Muscle layer of duodenum (tissue), 2 donors: Measurements from ENCODE around the gene UBA7.
"Not testable (repeated sequence)": the region's sequence is repeated elsewhere in the genome, so short reads cannot be mapped to it uniquely, and the experiment has no call there.

Experiments used
- H3K27ac ChIP-seq: one replicate; pipeline ENCODE4 v1.7.0; 2013; ENCODE audit warnings: mild to moderate bottlenecking, low read length
- H3K27me3 ChIP-seq: one replicate; pipeline ENCODE4 v1.7.0; 2013; ENCODE audit warnings: low read depth, mild to moderate bottlenecking, control low read depth, low read length
- H3K36me3 ChIP-seq, 2 donors: one replicate each; pipeline ENCODE4 v1.7.0; 2013; ENCODE audit warnings: low read length in 2 of 2, control low read depth in 1 of 2, mild to moderate bottlenecking in 1 of 2; ENCODE audit not compliant: insufficient read depth in 2 of 2, control insufficient read depth in 1 of 2
- H3K4me1 ChIP-seq, 2 donors: one replicate each; pipeline ENCODE4 v1.7.0; 2013; ENCODE audit warnings: low read length in 2 of 2, mild to moderate bottlenecking in 2 of 2, control low read depth in 1 of 2, moderate library complexity in 1 of 2; ENCODE audit not compliant: insufficient read depth in 2 of 2, control insufficient read depth in 1 of 2
- H3K4me3 ChIP-seq, 2 donors: one replicate each; pipeline ENCODE4 v1.7.0; 2013; ENCODE audit warnings: low read length in 2 of 2, low read depth in 1 of 2, mild to moderate bottlenecking in 1 of 2
- H3K9me3 ChIP-seq, 2 donors: one replicate each; pipeline ENCODE4 v1.7.0; 2013; ENCODE audit warnings: low read length in 2 of 2, control low read depth in 1 of 2, mild to moderate bottlenecking in 1 of 2; ENCODE audit not compliant: control insufficient read depth in 1 of 2
- donor health status: healthy.

Gene UBA7

GRCh38 chr3:49780975-49781365, 32.8 kb downstream of the UBA7 start:
- not testable (repeated sequence) for H3K9me3 ChIP-seq, H3K27me3 ChIP-seq, H3K4me3 ChIP-seq, H3K27ac ChIP-seq
- Histone ChIP-seq H3K4me1 (peaks cover 4 to 31% of the 10 kb centered on the region in 2 donors), H3K36me3 (peaks cover 0 to 12% of the 10 kb centered on the region in 2 donors)

GRCh38 chr3:49780080-49780974, 33.4 kb downstream of the UBA7 start:
- H3K4me1 ChIP-seq, result peaks cover 4 to 34% of the 10 kb centered on the region in 2 donors
- no peaks in the 10 kb centered on the region for H3K9me3 ChIP-seq
- H3K4me3 ChIP-seq, result no peak overlapping the region
- no peaks in the 10 kb centered on the region for H3K27me3 ChIP-seq
- no peak overlapping the region for H3K27ac ChIP-seq
- H3K36me3 ChIP-seq, result peaks cover 0 to 12% of the 10 kb centered on the region in 2 donors

- Histone ChIP-seq H3K27me3 (no peaks in the 10 kb centered on the region), H3K36me3 (peaks cover 0 to 12% of the 10 kb centered on the region in 2 donors), H3K27ac (no peak overlapping the region), H3K9me3 (no peaks in the 10 kb centered on the region), H3K4me1 (peaks cover 8 to 35% of the 10 kb centered on the region in 2 donors), H3K4me3 (no peak overlapping the region)
These were observed 34.2 kb downstream of the UBA7 start for GRCh38 chr3:49779358-49780079.

- not testable (repeated sequence) for H3K27ac ChIP-seq, H3K9me3 ChIP-seq, H3K4me3 ChIP-seq, H3K36me3 ChIP-seq, H3K27me3 ChIP-seq
- H3K4me1 ChIP-seq, result peaks cover 8 to 22% of the 10 kb centered on the region in 2 donors
These were observed 37.7 kb downstream of the UBA7 start for GRCh38 chr3:49776101-49776500.

DNA sequence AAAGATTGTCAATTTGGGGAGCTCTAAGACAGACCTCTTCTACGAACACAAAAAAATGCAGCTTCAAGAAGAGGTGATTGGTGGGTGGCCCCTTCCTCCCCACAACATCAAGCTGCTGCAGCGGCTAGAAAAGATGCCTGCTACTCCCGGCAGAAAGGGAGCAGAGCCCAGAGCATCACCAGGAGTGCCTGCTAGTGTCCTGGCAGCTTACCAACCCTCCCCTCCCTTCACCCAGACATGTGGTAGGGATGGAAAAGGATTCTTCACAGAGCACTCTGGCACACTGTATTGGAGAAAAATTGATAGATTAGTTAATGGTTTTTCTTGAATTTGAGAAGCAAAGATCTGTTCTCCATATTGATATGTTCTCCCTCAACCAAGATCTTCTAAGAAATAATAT, 38.2 kb downstream of the UBA7 start:
- no peaks in the 10 kb centered on the region for H3K27me3 ChIP-seq
- H3K27ac ChIP-seq, result peak overlapping the region; percentile 9
- peaks cover 0 to 6% of the 10 kb centered on the region in 2 donors for H3K36me3 ChIP-seq
- H3K9me3 ChIP-seq, result no peaks in the 10 kb centered on the region
- H3K4me1 ChIP-seq, result peaks cover 6 to 17% of the 10 kb centered on the region in 2 donors
- H3K4me3 ChIP-seq, result no peak overlapping the region

DNA sequence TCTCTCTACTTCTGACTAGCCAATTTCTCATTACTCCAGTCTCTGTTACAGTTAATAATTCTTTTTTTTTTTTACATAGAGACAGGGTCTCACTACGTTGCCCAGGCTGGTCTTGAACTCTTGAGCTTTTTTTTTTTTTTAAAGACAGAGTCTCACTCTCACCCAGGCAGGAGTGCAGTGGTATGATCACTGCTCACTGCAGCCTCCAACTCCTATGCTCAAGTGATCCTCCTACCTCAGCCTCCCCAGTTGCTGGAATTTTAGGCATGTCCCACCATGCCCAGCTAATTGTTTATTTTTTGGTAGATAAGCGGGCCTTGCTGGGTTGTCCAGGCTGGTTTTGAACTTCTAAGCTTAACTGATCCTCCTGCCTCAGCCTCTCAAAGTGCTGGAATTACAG, 41.0 kb downstream of the UBA7 start:
- Histone ChIP-seq H3K36me3 (peaks cover 3 to 6% of the 10 kb centered on the region in 2 donors), H3K27me3 (no peaks in the 10 kb centered on the region), H3K4me1 (peaks cover 4 to 13% of the 10 kb centered on the region in 2 donors), H3K27ac (no peak overlapping the region), H3K9me3 (no peaks in the 10 kb centered on the region), H3K4me3 (no peak overlapping the region)

GRCh38 chr3:49771340-49771938, 42.3 kb downstream of the UBA7 start:
- H3K4me1 ChIP-seq, result peaks cover 4 to 13% of the 10 kb centered on the region in 2 donors
- peaks cover 0 to 3% of the 10 kb centered on the region in 2 donors for H3K36me3 ChIP-seq
- H3K4me3 ChIP-seq, result no peak overlapping the region
- H3K9me3 ChIP-seq, result no peaks in the 10 kb centered on the region
- no peak overlapping the region for H3K27ac ChIP-seq
- no peaks in the 10 kb centered on the region for H3K27me3 ChIP-seq

DNA sequence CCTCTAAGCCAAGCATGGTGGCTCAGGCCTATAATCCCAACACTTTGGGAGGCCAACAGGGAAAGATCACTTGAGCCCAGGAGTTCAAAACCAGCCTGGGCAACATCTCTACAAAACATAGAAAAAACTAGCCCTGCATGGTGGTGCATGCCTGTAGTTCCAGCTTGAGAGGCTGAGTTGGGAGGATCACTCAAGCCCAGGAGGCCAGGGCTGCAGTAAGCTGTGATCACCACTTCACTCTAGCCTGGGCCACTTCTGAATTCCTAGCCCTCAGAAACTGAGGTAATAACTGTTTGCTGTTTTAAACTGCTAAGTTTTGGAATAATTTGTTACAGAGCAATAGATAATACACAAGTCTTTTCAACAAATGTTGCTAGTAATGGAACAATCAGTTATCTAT, 43.8 kb downstream of the UBA7 start:
- Histone ChIP-seq H3K9me3 (no peaks in the 10 kb centered on the region), H3K4me3 (no peak overlapping the region), H3K36me3 (peaks cover 0 to 3% of the 10 kb centered on the region in 2 donors), H3K4me1 (peaks cover 0 to 4% of the 10 kb centered on the region in 2 donors), H3K27me3 (no peaks in the 10 kb centered on the region), H3K27ac (no peak overlapping the region)

- Histone ChIP-seq H3K27ac (no peak overlapping the region), H3K27me3 (no peaks in the 10 kb centered on the region), H3K4me3 (no peak overlapping the region)
These were observed 44.4 kb downstream of the UBA7 start for GRCh38 chr3:49769286-49769915.

DNA sequence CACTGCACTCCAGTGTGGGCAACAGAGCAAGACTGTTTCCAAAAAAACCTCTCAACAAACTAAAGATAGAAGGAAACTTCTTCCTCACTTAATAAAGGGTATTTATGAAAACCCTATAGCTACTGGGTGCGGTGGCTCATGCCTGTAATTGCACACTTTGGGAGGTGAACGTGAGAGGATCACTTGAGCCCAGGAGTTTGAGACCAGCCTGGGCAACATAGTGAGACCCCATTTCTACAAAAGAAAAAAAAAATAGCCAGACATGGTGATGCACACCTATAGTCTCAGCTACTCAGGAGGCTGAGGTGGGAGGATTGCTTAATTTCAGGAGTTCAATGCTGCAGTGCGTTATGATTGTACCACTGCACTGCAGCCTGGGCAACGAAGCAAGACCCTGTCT, 49.8 kb downstream of the UBA7 start:
- H3K4me3 ChIP-seq, result no peak overlapping the region
- H3K9me3 ChIP-seq, result no peaks in the 10 kb centered on the region
- no peaks in the 10 kb centered on the region for H3K4me1 ChIP-seq
- H3K27me3 ChIP-seq, result no peaks in the 10 kb centered on the region
- H3K27ac ChIP-seq, result no peak overlapping the region
- H3K36me3 ChIP-seq, result peaks cover 0 to 3% of the 10 kb centered on the region in 2 donors

More at GRCh38 chr3:49769286-49769915, 44.4 kb downstream of the UBA7 start:
- H3K9me3 ChIP-seq, result no peaks in the 10 kb centered on the region
- peaks cover 0 to 3% of the 10 kb centered on the region in 2 donors for H3K36me3 ChIP-seq
- H3K4me1 ChIP-seq, result no peaks in the 10 kb centered on the region

GRCh38 chr3:49761661-49762060, 52.1 kb downstream of the UBA7 start:
- Histone ChIP-seq H3K9me3 (no peaks in the 10 kb centered on the region), H3K27me3 (no peaks in the 10 kb centered on the region), H3K27ac (no peak overlapping the region), H3K4me3 (no peak overlapping the region), H3K4me1 (peaks cover 0 to 7% of the 10 kb centered on the region in 2 donors), H3K36me3 (peaks cover 0 to 3% of the 10 kb centered on the region in 2 donors)
